DOHH2 (cell line): ENCODE results near the gene SNTB2.

Experiments used
- CTCF ChIP-seq: fragments of 200-600 bp; sonication (generic); IDR thresholded peaks from one replicate; pipeline ENCODE4 v1.5.1; 2014; ENCODE audit warnings: antibody characterized with exemption, mild to moderate bottlenecking, low read depth, low read length; ENCODE audit not compliant: poor library complexity, severe bottlenecking
- EZH2phosphoT487 ChIP-seq: fragments of 200-600 bp; sonication (generic); IDR thresholded peaks from 2 replicates; pipeline ENCODE4 v1.6.1; 2017; ENCODE audit warnings: borderline replicate concordance, mild to moderate bottlenecking, antibody characterized with exemption, low read length, moderate library complexity, mixed read lengths

DNA sequence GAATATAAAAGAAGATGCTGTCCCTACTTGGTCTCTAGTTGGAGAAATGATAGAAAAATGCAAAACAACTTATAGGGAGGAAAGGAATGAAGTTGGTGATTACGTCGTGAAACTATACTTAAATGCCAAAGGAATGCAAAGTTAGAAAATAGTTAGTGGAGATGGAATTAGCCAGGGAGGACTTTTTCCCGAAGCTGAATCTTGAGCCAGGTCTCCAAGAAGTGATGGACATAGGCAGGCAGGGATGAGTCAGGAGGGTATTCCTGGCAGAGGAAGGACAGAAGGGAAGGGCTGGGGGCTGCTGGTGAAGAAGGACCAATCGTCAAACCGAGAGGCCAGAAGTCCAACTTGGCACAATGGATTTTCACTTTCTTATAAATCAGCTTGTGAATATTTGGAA lies 1.8 kb downstream of the SNTB2 start:
- TF ChIP-seq EZH2phosphoT487 (no peak), CTCF (no peak)
